Measurements from ENCODE around the gene FOXI3.

DNA sequence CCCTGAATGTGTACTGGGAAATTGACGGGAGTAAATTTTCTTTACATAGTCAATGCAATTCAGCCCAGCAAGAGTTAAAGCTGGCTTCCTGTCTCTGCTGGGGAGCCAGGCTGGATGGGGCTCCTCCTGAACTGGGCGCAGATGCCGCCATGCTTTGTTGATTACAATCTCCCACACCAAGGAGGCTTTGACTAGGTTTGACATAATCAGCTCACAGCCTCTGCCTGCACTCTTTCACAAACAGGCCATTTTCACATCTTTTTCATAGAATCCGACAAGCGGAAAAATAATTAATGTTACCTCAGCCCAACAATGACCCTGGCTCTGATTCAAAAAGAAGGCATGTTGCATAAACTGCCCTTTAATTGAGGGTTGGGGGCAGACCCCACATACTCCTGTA is 54.3 kb downstream of the FOXI3 start:
- TF ChIP-seq, protein P1, sequence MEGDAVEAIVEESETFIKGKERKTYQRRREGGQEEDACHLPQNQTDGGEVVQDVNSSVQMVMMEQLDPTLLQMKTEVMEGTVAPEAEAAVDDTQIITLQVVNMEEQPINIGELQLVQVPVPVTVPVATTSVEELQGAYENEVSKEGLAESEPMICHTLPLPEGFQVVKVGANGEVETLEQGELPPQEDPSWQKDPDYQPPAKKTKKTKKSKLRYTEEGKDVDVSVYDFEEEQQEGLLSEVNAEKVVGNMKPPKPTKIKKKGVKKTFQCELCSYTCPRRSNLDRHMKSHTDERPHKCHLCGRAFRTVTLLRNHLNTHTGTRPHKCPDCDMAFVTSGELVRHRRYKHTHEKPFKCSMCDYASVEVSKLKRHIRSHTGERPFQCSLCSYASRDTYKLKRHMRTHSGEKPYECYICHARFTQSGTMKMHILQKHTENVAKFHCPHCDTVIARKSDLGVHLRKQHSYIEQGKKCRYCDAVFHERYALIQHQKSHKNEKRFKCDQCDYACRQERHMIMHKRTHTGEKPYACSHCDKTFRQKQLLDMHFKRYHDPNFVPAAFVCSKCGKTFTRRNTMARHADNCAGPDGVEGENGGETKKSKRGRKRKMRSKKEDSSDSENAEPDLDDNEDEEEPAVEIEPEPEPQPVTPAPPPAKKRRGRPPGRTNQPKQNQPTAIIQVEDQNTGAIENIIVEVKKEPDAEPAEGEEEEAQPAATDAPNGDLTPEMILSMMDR (IDR thresholded peaks at IDR 0.05; ENCODE audit: low read depth, low read length, missing input control) = no peak
- TF ChIP-seq, protein P2, sequence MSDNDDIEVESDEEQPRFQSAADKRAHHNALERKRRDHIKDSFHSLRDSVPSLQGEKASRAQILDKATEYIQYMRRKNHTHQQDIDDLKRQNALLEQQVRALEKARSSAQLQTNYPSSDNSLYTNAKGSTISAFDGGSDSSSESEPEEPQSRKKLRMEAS (IDR thresholded peaks at IDR 0.05) = no peak
- TF ChIP-seq GABPA (IDR thresholded peaks at IDR 0.05 in 1 of 2, conservative IDR thresholded peaks at IDR 0.05 in 1 of 2) (no peak), EGR1 (IDR thresholded peaks at IDR 0.05; ENCODE audit: low read depth in 2 of 2) (no peak), YY1 (IDR thresholded peaks at IDR 0.05) (no peak), SP1 (IDR thresholded peaks at IDR 0.05) (no peak), HNF4A (conservative IDR thresholded peaks at IDR 0.05) (no peak), FOXA1 (IDR thresholded peaks at IDR 0.05) (no peak), JUND (IDR thresholded peaks at IDR 0.05) (no peak)
- TF ChIP-seq, protein P3, sequence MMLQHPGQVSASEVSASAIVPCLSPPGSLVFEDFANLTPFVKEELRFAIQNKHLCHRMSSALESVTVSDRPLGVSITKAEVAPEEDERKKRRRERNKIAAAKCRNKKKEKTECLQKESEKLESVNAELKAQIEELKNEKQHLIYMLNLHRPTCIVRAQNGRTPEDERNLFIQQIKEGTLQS (IDR thresholded peaks at IDR 0.05) = no peak
- TF ChIP-seq, protein P4, sequence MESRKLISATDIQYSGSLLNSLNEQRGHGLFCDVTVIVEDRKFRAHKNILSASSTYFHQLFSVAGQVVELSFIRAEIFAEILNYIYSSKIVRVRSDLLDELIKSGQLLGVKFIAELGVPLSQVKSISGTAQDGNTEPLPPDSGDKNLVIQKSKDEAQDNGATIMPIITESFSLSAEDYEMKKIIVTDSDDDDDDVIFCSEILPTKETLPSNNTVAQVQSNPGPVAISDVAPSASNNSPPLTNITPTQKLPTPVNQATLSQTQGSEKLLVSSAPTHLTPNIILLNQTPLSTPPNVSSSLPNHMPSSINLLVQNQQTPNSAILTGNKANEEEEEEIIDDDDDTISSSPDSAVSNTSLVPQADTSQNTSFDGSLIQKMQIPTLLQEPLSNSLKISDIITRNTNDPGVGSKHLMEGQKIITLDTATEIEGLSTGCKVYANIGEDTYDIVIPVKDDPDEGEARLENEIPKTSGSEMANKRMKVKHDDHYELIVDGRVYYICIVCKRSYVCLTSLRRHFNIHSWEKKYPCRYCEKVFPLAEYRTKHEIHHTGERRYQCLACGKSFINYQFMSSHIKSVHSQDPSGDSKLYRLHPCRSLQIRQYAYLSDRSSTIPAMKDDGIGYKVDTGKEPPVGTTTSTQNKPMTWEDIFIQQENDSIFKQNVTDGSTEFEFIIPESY (IDR thresholded peaks at IDR 0.05) = no peak
- TF ChIP-seq, protein P5, sequence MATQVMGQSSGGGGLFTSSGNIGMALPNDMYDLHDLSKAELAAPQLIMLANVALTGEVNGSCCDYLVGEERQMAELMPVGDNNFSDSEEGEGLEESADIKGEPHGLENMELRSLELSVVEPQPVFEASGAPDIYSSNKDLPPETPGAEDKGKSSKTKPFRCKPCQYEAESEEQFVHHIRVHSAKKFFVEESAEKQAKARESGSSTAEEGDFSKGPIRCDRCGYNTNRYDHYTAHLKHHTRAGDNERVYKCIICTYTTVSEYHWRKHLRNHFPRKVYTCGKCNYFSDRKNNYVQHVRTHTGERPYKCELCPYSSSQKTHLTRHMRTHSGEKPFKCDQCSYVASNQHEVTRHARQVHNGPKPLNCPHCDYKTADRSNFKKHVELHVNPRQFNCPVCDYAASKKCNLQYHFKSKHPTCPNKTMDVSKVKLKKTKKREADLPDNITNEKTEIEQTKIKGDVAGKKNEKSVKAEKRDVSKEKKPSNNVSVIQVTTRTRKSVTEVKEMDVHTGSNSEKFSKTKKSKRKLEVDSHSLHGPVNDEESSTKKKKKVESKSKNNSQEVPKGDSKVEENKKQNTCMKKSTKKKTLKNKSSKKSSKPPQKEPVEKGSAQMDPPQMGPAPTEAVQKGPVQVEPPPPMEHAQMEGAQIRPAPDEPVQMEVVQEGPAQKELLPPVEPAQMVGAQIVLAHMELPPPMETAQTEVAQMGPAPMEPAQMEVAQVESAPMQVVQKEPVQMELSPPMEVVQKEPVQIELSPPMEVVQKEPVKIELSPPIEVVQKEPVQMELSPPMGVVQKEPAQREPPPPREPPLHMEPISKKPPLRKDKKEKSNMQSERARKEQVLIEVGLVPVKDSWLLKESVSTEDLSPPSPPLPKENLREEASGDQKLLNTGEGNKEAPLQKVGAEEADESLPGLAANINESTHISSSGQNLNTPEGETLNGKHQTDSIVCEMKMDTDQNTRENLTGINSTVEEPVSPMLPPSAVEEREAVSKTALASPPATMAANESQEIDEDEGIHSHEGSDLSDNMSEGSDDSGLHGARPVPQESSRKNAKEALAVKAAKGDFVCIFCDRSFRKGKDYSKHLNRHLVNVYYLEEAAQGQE (IDR thresholded peaks at IDR 0.05) = no peak

Measured in liver (tissue), 3 donors.